Fibroblast of lung (primary cell): ENCODE measurements around the gene FCGR3B. TPM values are rescaled to one million over a fixed set of nuclear protein-coding genes. Genes with fewer than 3 reads are reported as not detected.

Experiments used
- DNase-seq, 2 donors: peaks; one replicate each; pipeline versions ENCODE4 v3.0.0 to v3.0.0-alpha.2; 2010; ENCODE audit warnings: low read depth in 2 of 2
- H2AFZ ChIP-seq: 2 replicates; pipeline ENCODE4 v1.5.1; 2012; ENCODE audit warnings: low read length, control low read depth, inconsistent platforms
- H3K27ac ChIP-seq: 2 replicates; pipeline ENCODE4 v1.5.1; 2011; ENCODE audit warnings: low read length, control low read depth; ENCODE audit not compliant: insufficient read depth
- H3K27me3 ChIP-seq: 2 replicates; pipeline ENCODE4 v1.5.1; 2011; ENCODE audit warnings: mild to moderate bottlenecking, low read length; ENCODE audit not compliant: control insufficient read depth, insufficient read depth
- H3K36me3 ChIP-seq: 2 replicates; pipeline ENCODE4 v1.5.1; 2011; ENCODE audit warnings: low read length; ENCODE audit not compliant: control insufficient read depth, insufficient read depth
- H3K4me1 ChIP-seq: 2 replicates; pipeline ENCODE4 v1.5.1; 2011; ENCODE audit warnings: low read length; ENCODE audit not compliant: control insufficient read depth, insufficient read depth; ENCODE audit errors: extremely low read depth
- H3K4me2 ChIP-seq: 2 replicates; pipeline ENCODE4 v1.5.1; 2011; ENCODE audit warnings: low read length, control low read depth; ENCODE audit not compliant: insufficient read depth; ENCODE audit errors: extremely low read depth
- H3K4me3 ChIP-seq, 4 experiments: fragments of 200-600 bp in 1 of 4; sonication (generic) in 1 of 4; replicated peaks in 1 of 4; 2 replicates each; pipeline ENCODE4 v1.5.1; 2011 to 2016; ENCODE audit warnings: low read length in 4 of 4, low read depth in 3 of 4, mild to moderate bottlenecking in 3 of 4, control low read depth in 2 of 4, inconsistent platforms in 1 of 4, mixed read lengths in 1 of 4; ENCODE audit not compliant: insufficient read depth in 1 of 4; ENCODE audit errors: control extremely low read depth in 1 of 4
- H3K79me2 ChIP-seq: 2 replicates; pipeline ENCODE4 v1.5.1; 2012; ENCODE audit warnings: mild to moderate bottlenecking, low read length, inconsistent platforms; ENCODE audit not compliant: control insufficient read depth, insufficient read depth
- H3K9ac ChIP-seq: 2 replicates; pipeline ENCODE4 v1.5.1; 2011; ENCODE audit warnings: mild to moderate bottlenecking, low read length, control low read depth; ENCODE audit not compliant: insufficient read depth
- H3K9me3 ChIP-seq: 2 replicates; pipeline ENCODE4 v1.5.1; 2012; ENCODE audit warnings: low read depth, low read length; ENCODE audit not compliant: control insufficient read depth, insufficient read depth
- H4K20me1 ChIP-seq: 2 replicates; pipeline ENCODE4 v1.5.1; 2011; ENCODE audit warnings: low read length; ENCODE audit not compliant: control insufficient read depth, insufficient read depth; ENCODE audit errors: extremely low read depth
- EZH2 ChIP-seq: IDR thresholded peaks from 2 replicates; pipeline ENCODE4 v1.5.1; 2012; ENCODE audit warnings: low read length, control low read depth, mild to moderate bottlenecking; ENCODE audit errors: missing control alignments
- polyA minus RNA-seq: library from RNA; depleted of rRNA, polyadenylated mRNA; stranded (reverse); fragments of >200 nt; gene quantifications from 2 replicates; pipeline ENCODE4 v1.2.3, GENCODE V29; 2011; ENCODE audit warnings: low replicate concordance
- polyA plus RNA-seq, 2 donors: library from polyadenylated mRNA; depleted of rRNA in 1 of 2; stranded (reverse) in 1 of 2; unstranded in 1 of 2; fragments of >200 nt; gene quantifications; 2 replicates each; pipeline ENCODE4 v1.2.1, GENCODE V29; 2011 to 2012; ENCODE audit warnings: missing spikeins in 1 of 2
- total RNA-seq: library from RNA; depleted of rRNA; stranded (reverse); fragments of >200 nt; gene quantifications from 2 replicates; pipeline ENCODE4 v1.2.1, GENCODE V29; 2014
- TF ChIP-seq, protein P1 (sequence below), 2 donors: IDR thresholded peaks in 1 of 2; conservative IDR thresholded peaks in 1 of 2; 1 replicate in 1 of 2; 2 replicates in 1 of 2; pipeline ENCODE4 v1.5.1; 2011 to 2012; ENCODE audit warnings: low read length in 2 of 2, control low read depth in 1 of 2, inconsistent platforms in 1 of 2, low read depth in 1 of 2, mild to moderate bottlenecking in 1 of 2

The FCGR3B gene
- total RNA-seq = not detected in 2 replicates
- polyA plus RNA-seq = not detected in 2 replicates
- polyA plus RNA-seq (2012) = not detected in 2 replicates
- not detected in 2 replicates for polyA minus RNA-seq

DNA sequence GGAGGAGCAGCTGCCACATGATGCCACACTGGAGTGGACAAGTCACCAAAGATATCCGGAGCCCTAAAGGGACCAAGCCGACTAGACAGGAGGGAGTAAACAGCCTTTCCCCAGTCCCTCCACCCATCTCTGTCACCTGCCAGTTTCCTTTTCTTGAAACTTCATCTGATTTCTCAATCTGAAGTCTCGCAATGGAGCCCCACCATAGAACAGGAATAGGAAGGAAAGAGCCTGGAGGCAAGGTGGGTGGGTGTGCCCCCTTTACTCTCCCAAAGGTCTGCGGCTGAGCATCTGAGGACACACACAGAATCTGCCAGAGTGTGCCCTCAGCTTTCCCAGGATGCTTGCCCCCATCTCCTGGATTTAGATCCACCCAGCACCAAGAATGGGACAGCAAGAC is at the start of gene FCGR3B:
TSS of gene FCGR3B (minus strand) at position 101 of the 400 bp plus-strand sequence. CDS start at position 19, 82 bp downstream.
- Histone ChIP-seq H3K27ac (no peak within 1 kb of the TSS), H3K4me1 (no peaks in the 10 kb centered on the region), H4K20me1 (no peaks in the 10 kb centered on the region), H3K36me3 (no peaks in the 10 kb centered on the region), H3K9me3 (no peaks in the 10 kb centered on the region), H3K4me3 (no peak within 1 kb of the TSS), H2AFZ (no peak within 1 kb of the TSS), H3K27me3 (no peaks in the 10 kb centered on the region), H3K9ac (no peak within 1 kb of the TSS), H3K4me2 (no peak within 1 kb of the TSS), H3K79me2 (no peaks in the 10 kb centered on the region)
- no peak for TF ChIP-seq EZH2
- TF ChIP-seq, protein P1, sequence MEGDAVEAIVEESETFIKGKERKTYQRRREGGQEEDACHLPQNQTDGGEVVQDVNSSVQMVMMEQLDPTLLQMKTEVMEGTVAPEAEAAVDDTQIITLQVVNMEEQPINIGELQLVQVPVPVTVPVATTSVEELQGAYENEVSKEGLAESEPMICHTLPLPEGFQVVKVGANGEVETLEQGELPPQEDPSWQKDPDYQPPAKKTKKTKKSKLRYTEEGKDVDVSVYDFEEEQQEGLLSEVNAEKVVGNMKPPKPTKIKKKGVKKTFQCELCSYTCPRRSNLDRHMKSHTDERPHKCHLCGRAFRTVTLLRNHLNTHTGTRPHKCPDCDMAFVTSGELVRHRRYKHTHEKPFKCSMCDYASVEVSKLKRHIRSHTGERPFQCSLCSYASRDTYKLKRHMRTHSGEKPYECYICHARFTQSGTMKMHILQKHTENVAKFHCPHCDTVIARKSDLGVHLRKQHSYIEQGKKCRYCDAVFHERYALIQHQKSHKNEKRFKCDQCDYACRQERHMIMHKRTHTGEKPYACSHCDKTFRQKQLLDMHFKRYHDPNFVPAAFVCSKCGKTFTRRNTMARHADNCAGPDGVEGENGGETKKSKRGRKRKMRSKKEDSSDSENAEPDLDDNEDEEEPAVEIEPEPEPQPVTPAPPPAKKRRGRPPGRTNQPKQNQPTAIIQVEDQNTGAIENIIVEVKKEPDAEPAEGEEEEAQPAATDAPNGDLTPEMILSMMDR (conservative IDR thresholded peaks at IDR 0.05 in 1 of 2, IDR thresholded peaks at IDR 0.05 in 1 of 2; ENCODE audit: low read depth in 1 of 2, low read length in 2 of 2) = no peak
- DNase-seq = no peak

- DNase-seq = no peak
- Histone ChIP-seq H3K4me2 (no peak overlapping the region), H3K27me3 (peaks cover 3% of the 10 kb centered on the region), H3K79me2 (no peaks in the 10 kb centered on the region), H3K4me3 (no peak overlapping the region), H3K27ac (no peak overlapping the region), H3K9ac (no peak overlapping the region), H3K9me3 (no peaks in the 10 kb centered on the region), H3K4me1 (no peaks in the 10 kb centered on the region), H2AFZ (no peak overlapping the region), H4K20me1 (no peaks in the 10 kb centered on the region), H3K36me3 (no peaks in the 10 kb centered on the region)
- TF ChIP-seq, protein P1 (conservative IDR thresholded peaks at IDR 0.05 in 1 of 2, IDR thresholded peaks at IDR 0.05 in 1 of 2; ENCODE audit: low read depth in 1 of 2, low read length in 2 of 2) = no peak
- no peak for TF ChIP-seq EZH2
These were observed 47.5 kb upstream of the FCGR3B start for GRCh38 chr1:161678500-161678899.

- no peak overlapping the region for H3K4me3 ChIP-seq
- H3K4me1 ChIP-seq = no peaks in the 10 kb centered on the region
- H3K79me2 ChIP-seq = no peaks in the 10 kb centered on the region
- H4K20me1 ChIP-seq = no peaks in the 10 kb centered on the region
- H3K9ac ChIP-seq = no peak overlapping the region
- H3K27ac ChIP-seq = no peak overlapping the region
- H3K36me3 ChIP-seq = no peaks in the 10 kb centered on the region
- H3K9me3 ChIP-seq = no peaks in the 10 kb centered on the region
- no peak overlapping the region for H3K4me2 ChIP-seq
- DNase-seq = no peak
- TF ChIP-seq, protein P1 (conservative IDR thresholded peaks at IDR 0.05 in 1 of 2, IDR thresholded peaks at IDR 0.05 in 1 of 2; ENCODE audit: low read depth in 1 of 2, low read length in 2 of 2) = no peak
- TF ChIP-seq EZH2 = no peak
- H3K27me3 ChIP-seq = peaks cover 3% of the 10 kb centered on the region
- no peak overlapping the region for H2AFZ ChIP-seq
These were observed 46.1 kb upstream of the FCGR3B start for GRCh38 chr1:161676958-161677689.
